PC-9 (cell line): ENCODE data around the gene PPP1R16B. TPM values are rescaled to one million over a fixed set of nuclear protein-coding genes. Genes with fewer than 3 reads are reported as not detected.
A peak's percentile ranks its signal among the peaks of the same experiment; 100 is the strongest.

Experiments
- BruUV-seq: library from RNA; stranded (reverse); fragments of 400-500 nt; replicated peaks from 2 replicates; lab custom pipeline; 2021; lab: Mats Ljungman, UMichigan
- CTCF ChIA-PET: fragments of 300-600 bp; sonication (Branson Sonifier 250); formaldehyde crosslinking; loops from one replicate; lab custom pipeline; 2022; ENCODE audit warnings: antibody characterized with exemption; lab: Charles Lee
- POLR2A ChIA-PET: fragments of 300-600 bp; sonication (Branson Sonifier 250); formaldehyde crosslinking; loops from one replicate; lab custom pipeline; 2022; ENCODE audit warnings: antibody characterized with exemption; ENCODE audit not compliant: unreplicated experiment; lab: Charles Lee
- DNase-seq, 2 experiments: peaks; one replicate each; pipeline versions ENCODE4 v3.0.0 to v3.0.0-alpha.2; 2015 to 2022; ENCODE audit warnings: mixed read lengths in 1 of 2
- H2AFZ ChIP-seq: fragments of 200-600 bp; sonication (generic); 2 replicates; pipeline ENCODE4 v1.8.1; 2017; ENCODE audit warnings: antibody characterized with exemption
- H3F3A ChIP-seq: fragments of 200-600 bp; sonication (generic); 2 replicates; pipeline ENCODE4 v1.8.1; 2017; ENCODE audit warnings: antibody characterized with exemption, mild to moderate bottlenecking, low read depth; ENCODE audit not compliant: insufficient read depth
- H3K27ac ChIP-seq: fragments of 200-600 bp; sonication (generic); 2 replicates; pipeline ENCODE4 v1.6.1; 2016; ENCODE audit warnings: mixed run types
- H3K27me3 ChIP-seq: fragments of 200-600 bp; sonication (generic); 2 replicates; pipeline ENCODE4 v1.6.1; 2016; ENCODE audit warnings: low read depth, mixed run types; ENCODE audit not compliant: insufficient read depth
- H3K36me3 ChIP-seq: fragments of 200-600 bp; sonication (generic); 2 replicates; pipeline ENCODE4 v1.6.1; 2016; ENCODE audit warnings: low read depth, mixed run types
- H3K4me1 ChIP-seq: fragments of 200-600 bp; sonication (generic); replicated peaks from 2 replicates; pipeline ENCODE4 v1.6.1; 2016; ENCODE audit warnings: mixed run types; ENCODE audit not compliant: insufficient read depth
- H3K4me2 ChIP-seq: fragments of 200-600 bp; sonication (generic); 2 replicates; pipeline ENCODE4 v1.6.1; 2017; ENCODE audit warnings: mixed run types
- H3K4me3 ChIP-seq: fragments of 200-600 bp; sonication (generic); 2 replicates; pipeline ENCODE4 v1.6.1; 2016; ENCODE audit warnings: mixed run types
- H3K79me2 ChIP-seq: fragments of 200-600 bp; sonication (generic); 2 replicates; pipeline ENCODE4 v1.6.1; 2017; ENCODE audit warnings: low read depth, mixed run types
- H3K9me2 ChIP-seq: fragments of 200-600 bp; sonication (generic); 2 replicates; pipeline ENCODE4 v1.8.1; 2017; ENCODE audit warnings: mild to moderate bottlenecking; ENCODE audit not compliant: insufficient read depth
- H3K9me3 ChIP-seq: fragments of 200-600 bp; sonication (generic); 2 replicates; pipeline ENCODE4 v1.8.1; 2016; ENCODE audit warnings: low read depth; ENCODE audit not compliant: insufficient read depth
- H4K20me1 ChIP-seq: fragments of 200-600 bp; sonication (generic); 2 replicates; pipeline ENCODE4 v1.8.1; 2017; ENCODE audit not compliant: insufficient read depth
- CTCF ChIP-seq: fragments of 200-600 bp; sonication (generic); conservative IDR thresholded peaks from 2 replicates; pipeline ENCODE4 v1.6.1; 2017; ENCODE audit warnings: mixed run types, antibody characterized with exemption, mild to moderate bottlenecking, moderate library complexity
- EZH2 ChIP-seq: fragments of 200-600 bp; sonication (generic); IDR thresholded peaks from 2 replicates; pipeline ENCODE4 v1.8.0; 2017; ENCODE audit warnings: antibody characterized with exemption, low read depth
- intact Hi-C: fragments of 100-400 bp; cut with micrococcal nuclease; formaldehyde crosslinking; loops from one replicate; pipeline ENCODE4 v1.10.0; 2022; ENCODE audit not compliant: unreplicated experiment
- total RNA-seq: library from RNA; stranded (reverse); gene quantifications from 2 replicates; pipeline ENCODE4 v1.2.3, GENCODE V29; 2021

The PPP1R16B gene
- total RNA-seq, 1 experiment from 2014 or later = not detected

GRCh38 chr20:38932457-38933120, 127.1 kb downstream of the PPP1R16B start:
- H3K27me3 ChIP-seq = no peaks in the 10 kb centered on the region
- POLR2A ChIA-PET = no interaction called here

GRCh38 chr20:38934530-38934929, 129.0 kb downstream of the PPP1R16B start:
- no peak for DNase-seq
- Histone ChIP-seq H4K20me1 (peaks cover 19% of the 10 kb centered on the region), H3K27ac (no peak overlapping the region), H3K4me1 (peaks cover 8% of the 10 kb centered on the region; the same call in 1 of the 2 replicates), H2AFZ (no peak overlapping the region), H3F3A (no peaks in the 10 kb centered on the region), H3K4me3 (no peak overlapping the region), H3K9me2 (no peaks in the 10 kb centered on the region), H3K79me2 (peaks cover 100% of the 10 kb centered on the region), H3K9me3 (no peaks in the 10 kb centered on the region), H3K36me3 (no peaks in the 10 kb centered on the region; the same call in 1 of the 2 replicates), H3K4me2 (no peak overlapping the region), H3K27me3 (no peaks in the 10 kb centered on the region)
- no TSS peak for BruUV-seq
- intact Hi-C loops = no loop called here
- ChIA-PET CTCF (no interaction called here), POLR2A (interaction anchor here (0.7 kb wide), 1 partner anchor 372 kb away, joined by 5 read pairs; no protein-coding TSS in a partner anchor)
- TF ChIP-seq EZH2 (no peak), CTCF (no peak)

More at GRCh38 chr20:38932457-38933120, 127.1 kb downstream of the PPP1R16B start:
- Histone ChIP-seq H3K36me3 (no peaks in the 10 kb centered on the region), H3K4me3 (no peak overlapping the region), H3K4me2 (no peak overlapping the region), H3K4me1 (peaks cover 27% of the 10 kb centered on the region), H3F3A (no peaks in the 10 kb centered on the region), H4K20me1 (peaks cover 18% of the 10 kb centered on the region), H2AFZ (no peak overlapping the region), H3K9me3 (no peaks in the 10 kb centered on the region), H3K9me2 (no peaks in the 10 kb centered on the region), H3K79me2 (peaks cover 100% of the 10 kb centered on the region), H3K27ac (no peak overlapping the region)
- DNase-seq = peak in 1 of 2 experiments; percentile 43
- no TSS peak for BruUV-seq
- TF ChIP-seq CTCF (no peak), EZH2 (no peak)
- CTCF ChIA-PET = no interaction called here
- intact Hi-C loops = no loop called here

GRCh38 chr20:38935285-38935684, 129.8 kb downstream of the PPP1R16B start:
- Histone ChIP-seq H4K20me1 (peaks cover 20% of the 10 kb centered on the region; the same call in 1 of the 2 replicates), H3K4me2 (no peak overlapping the region), H3K4me1 (peaks cover under 1% of the 10 kb centered on the region; the same call in 1 of the 2 replicates), H3K9me3 (no peaks in the 10 kb centered on the region), H3K79me2 (peaks cover 100% of the 10 kb centered on the region), H2AFZ (no peak overlapping the region), H3K36me3 (no peaks in the 10 kb centered on the region; the same call in 1 of the 2 replicates), H3K9me2 (no peaks in the 10 kb centered on the region), H3K27ac (no peak overlapping the region), H3K27me3 (no peaks in the 10 kb centered on the region), H3K4me3 (no peak overlapping the region), H3F3A (no peaks in the 10 kb centered on the region)
- ChIA-PET CTCF (no interaction called here), POLR2A (no interaction called here)
- peak in 1 of 2 experiments; percentile 44 for DNase-seq
- peak; percentile 55; the same call in 1 of the 2 replicates for TF ChIP-seq CTCF
- TF ChIP-seq EZH2 = no peak
- intact Hi-C loops = no loop called here
- no TSS peak for BruUV-seq
